ENCODE measurements around the gene TRIM44. TPM values are rescaled to one million over a fixed set of nuclear protein-coding genes. Genes with fewer than 3 reads are reported as not detected.
"Not testable (repeated sequence)": the region's sequence is repeated elsewhere in the genome, so short reads cannot be mapped to it uniquely, and the experiment has no call there.

The TRIM44 gene
- total RNA-seq, 4 donors from 2014 or later, result 24.6 to 54.2 (median 35.8) TPM

DNA sequence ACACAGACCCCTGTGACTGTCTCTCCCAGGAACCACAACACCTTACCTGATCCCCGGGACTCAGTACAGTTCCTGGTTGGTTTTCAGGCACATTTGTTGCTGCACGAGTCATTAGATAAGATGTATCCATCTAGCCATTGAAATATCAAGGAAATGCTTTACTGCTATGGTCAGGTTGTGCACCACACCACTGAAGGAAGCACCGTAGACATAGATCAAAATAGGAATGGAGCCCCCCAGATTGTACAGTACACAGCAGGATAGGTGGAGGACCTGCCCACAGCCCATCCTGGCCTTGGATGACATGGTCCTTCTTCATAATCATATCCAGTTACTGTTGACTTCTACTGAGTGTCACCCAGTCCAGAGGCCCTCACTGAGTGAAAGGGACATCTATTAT, 195.3 kb downstream of the TRIM44 start:
- 95 to 96% methylated on average over 3 of the region's 3 CpGs for WGBS, 2 donors
- H3K9me3 ChIP-seq, result no peaks in the 10 kb centered on the region
- H3K36me3 ChIP-seq, result no peaks in the 10 kb centered on the region
- no peaks in the 10 kb centered on the region for H3K27me3 ChIP-seq
- H3K27ac ChIP-seq, result no peak overlapping the region
- DNase-seq, result no peak
- TF ChIP-seq CTCF (IDR thresholded peaks at IDR 0.05), result no peak
- TF ChIP-seq POLR2A (IDR thresholded peaks at IDR 0.05), result no peak
- no peak overlapping the region for H3K4me3 ChIP-seq (replicated peaks in 1 of 3)
- H3K4me1 ChIP-seq, result no peaks in the 10 kb centered on the region
- intact Hi-C loops (cut with DNase I), result no loop called here

DNA sequence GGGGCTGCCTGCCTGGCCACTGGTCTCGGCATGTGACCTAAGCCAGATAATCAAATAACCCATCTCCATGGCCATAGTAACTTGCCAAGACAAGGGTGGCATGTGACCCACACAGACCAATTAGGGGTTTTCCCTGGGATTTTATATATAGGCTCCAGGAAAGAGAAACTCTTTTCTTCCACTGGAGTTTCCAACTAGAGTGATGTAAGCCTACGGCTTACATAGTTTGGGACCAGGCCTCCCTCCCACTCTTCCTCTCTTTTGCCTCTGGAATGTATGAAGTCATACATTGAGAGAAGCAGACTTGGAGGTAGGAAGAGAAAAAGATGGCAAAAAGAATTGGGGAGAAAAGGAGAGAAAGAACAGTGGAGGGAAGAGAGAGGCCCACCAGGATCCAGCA, 196.7 kb downstream of the TRIM44 start:
- H3K4me3 ChIP-seq (replicated peaks in 1 of 3), result no peak overlapping the region
- H3K4me1 ChIP-seq, result no peaks in the 10 kb centered on the region
- H3K27me3 ChIP-seq, result no peaks in the 10 kb centered on the region
- H3K36me3 ChIP-seq, result no peaks in the 10 kb centered on the region
- TF ChIP-seq CTCF (IDR thresholded peaks at IDR 0.05) (no peak), POLR2A (IDR thresholded peaks at IDR 0.05) (no peak)
- H3K9me3 ChIP-seq, result no peaks in the 10 kb centered on the region
- WGBS, 2 donors, result 86 to 90% methylated on average over 2 of the region's 2 CpGs
- no peak for DNase-seq
- no peak overlapping the region for H3K27ac ChIP-seq
- intact Hi-C loops (cut with DNase I), result no loop called here

- DNase-seq; H3K36me3 ChIP-seq; H3K27me3 ChIP-seq; H3K27ac ChIP-seq; intact Hi-C loops (cut with DNase I); H3K4me3 ChIP-seq (replicated peaks in 1 of 3); H3K9me3 ChIP-seq; H3K4me1 ChIP-seq: not testable (repeated sequence)
- WGBS, 2 donors, result 88 to 92% methylated on average over 3 of the region's 3 CpGs
These were observed 197.6 kb downstream of the TRIM44 start for GRCh38 chr11:35860194-35860593.

GRCh38 chr11:35861191-35861590, 198.6 kb downstream of the TRIM44 start:
- Histone ChIP-seq H3K27me3 (no peaks in the 10 kb centered on the region), H3K27ac (no peak overlapping the region)
- 90 to 93% methylated on average over 13 to 15 of the region's 15 CpGs for WGBS, 2 donors

GRCh38 chr11:35862666-35863065, 200.1 kb downstream of the TRIM44 start:
- intact Hi-C loops (cut with DNase I), result no loop called here
- 61 to 65% methylated on average over 3 of the region's 3 CpGs for WGBS, 2 donors

More at GRCh38 chr11:35861191-35861590, 198.6 kb downstream of the TRIM44 start:
- no peak for TF ChIP-seq CTCF (IDR thresholded peaks at IDR 0.05)
- no peak for TF ChIP-seq POLR2A (IDR thresholded peaks at IDR 0.05)
- H3K36me3 ChIP-seq, result no peaks in the 10 kb centered on the region
- H3K4me1 ChIP-seq, result no peaks in the 10 kb centered on the region
- DNase-seq, result no peak
- intact Hi-C loops (cut with DNase I), result no loop called here
- H3K4me3 ChIP-seq (replicated peaks in 1 of 3), result no peak overlapping the region
- H3K9me3 ChIP-seq, result no peaks in the 10 kb centered on the region

More at GRCh38 chr11:35862666-35863065, 200.1 kb downstream of the TRIM44 start:
- Histone ChIP-seq H3K27me3 (no peaks in the 10 kb centered on the region), H3K9me3 (no peaks in the 10 kb centered on the region), H3K4me3 (replicated peaks in 1 of 3) (no peak overlapping the region), H3K36me3 (no peaks in the 10 kb centered on the region), H3K4me1 (no peaks in the 10 kb centered on the region), H3K27ac (no peak overlapping the region)
- TF ChIP-seq CTCF (IDR thresholded peaks at IDR 0.05) (no peak), POLR2A (IDR thresholded peaks at IDR 0.05) (no peak)
- no peak for DNase-seq

Measured in thyroid gland (tissue), 4 donors.